C4-2B (cell line): ENCODE results near the gene OCIAD1.
"Not testable (repeated sequence)": the region's sequence is repeated elsewhere in the genome, so short reads cannot be mapped to it uniquely, and the experiment has no call there.

Source experiments
- H3K27ac ChIP-seq: fragments of 450-650 bp; 2 replicates; pipeline ENCODE4 v1.5.1; 2017
- CTCF ChIP-seq: fragments of 450-650 bp; conservative IDR thresholded peaks from 2 replicates; pipeline ENCODE4 v1.5.1; 2017; ENCODE audit warnings: mild to moderate bottlenecking
- ZFX ChIP-seq: fragments of 450-650 bp; IDR thresholded peaks from 2 replicates; pipeline ENCODE4 v1.6.1; 2017

Gene OCIAD1

GRCh38 chr4:48792348-48793006, 38.4 kb upstream of the OCIAD1 start:
- H3K27ac ChIP-seq, result no peak overlapping the region
- TF ChIP-seq CTCF (no peak), ZFX (no peak)

- H3K27ac ChIP-seq, result no peak overlapping the region
- TF ChIP-seq CTCF (no peak), ZFX (no peak)
These were observed 35.8 kb upstream of the OCIAD1 start for GRCh38 chr4:48795108-48795507.

- TF ChIP-seq CTCF (no peak), ZFX (no peak)
- H3K27ac ChIP-seq, result no peak overlapping the region
These were observed 34.5 kb upstream of the OCIAD1 start for GRCh38 chr4:48796191-48796926.

GRCh38 chr4:48796927-48797679, 33.8 kb upstream of the OCIAD1 start:
- no peak for TF ChIP-seq ZFX
- no peak for TF ChIP-seq CTCF
- no peak overlapping the region for H3K27ac ChIP-seq

GRCh38 chr4:48798117-48798516, 32.8 kb upstream of the OCIAD1 start:
- TF ChIP-seq CTCF, result no peak
- TF ChIP-seq ZFX, result no peak

GRCh38 chr4:48799157-48799556, 31.7 kb upstream of the OCIAD1 start:
- TF ChIP-seq CTCF, result no peak
- TF ChIP-seq ZFX, result no peak
- H3K27ac ChIP-seq, result no peak overlapping the region

More at GRCh38 chr4:48798117-48798516, 32.8 kb upstream of the OCIAD1 start:
- H3K27ac ChIP-seq, result no peak overlapping the region

- H3K27ac ChIP-seq, result not testable (repeated sequence)
These were observed 30.7 kb upstream of the OCIAD1 start for GRCh38 chr4:48800155-48800554.
